ENCODE data around the gene LRRC8A.
"Not testable (repeated sequence)": the region's sequence is repeated elsewhere in the genome, so short reads cannot be mapped to it uniquely, and the experiment has no call there.

The LRRC8A gene

GRCh38 chr9:128845186-128845931, 36.6 kb upstream of the LRRC8A start:
- Histone ChIP-seq H3K9ac (ENCODE audit: low read length in 5 of 5) (peak overlapping the region in 1 of 5 donors; percentile 10), H3K36me3 (ENCODE audit: control insufficient read depth in 5 of 5, insufficient read depth in 5 of 5, low read length in 5 of 5) (peaks cover 0 to 7% (median 0%) of the 10 kb centered on the region in 5 donors), H3K27me3 (ENCODE audit: control insufficient read depth in 5 of 5, insufficient read depth in 4 of 5, low read length in 5 of 5) (no peaks in the 10 kb centered on the region), H3K9me3 (ENCODE audit: control insufficient read depth in 5 of 5, low read length in 5 of 5) (peaks cover 0 to 6% (median 0%) of the 10 kb centered on the region in 5 donors), H3K4me3 (ENCODE audit: low read depth in 1 of 5, low read length in 5 of 5) (no peak overlapping the region), H3K27ac (ENCODE audit: low read depth, low read length) (no peak overlapping the region), H3K4me1 (ENCODE audit: control insufficient read depth in 5 of 5, insufficient read depth in 5 of 5, low read length in 5 of 5) (no peaks in the 10 kb centered on the region)

- Histone ChIP-seq H3K27me3 (ENCODE audit: control insufficient read depth in 5 of 5, insufficient read depth in 4 of 5, low read length in 5 of 5) (no peaks in the 10 kb centered on the region), H3K4me1 (ENCODE audit: control insufficient read depth in 5 of 5, insufficient read depth in 5 of 5, low read length in 5 of 5) (no peaks in the 10 kb centered on the region), H3K36me3 (ENCODE audit: control insufficient read depth in 5 of 5, insufficient read depth in 5 of 5, low read length in 5 of 5) (peaks cover 0 to 7% (median 0%) of the 10 kb centered on the region in 5 donors)
These were observed 35.3 kb upstream of the LRRC8A start for GRCh38 chr9:128846680-128847030.

GRCh38 chr9:128847803-128848202, 34.1 kb upstream of the LRRC8A start:
- H3K27ac ChIP-seq (ENCODE audit: low read depth, low read length): no peak overlapping the region
- H3K9ac ChIP-seq (ENCODE audit: low read length in 5 of 5): no peak overlapping the region
- peaks cover 0 to 3% (median 0%) of the 10 kb centered on the region in 5 donors for H3K4me1 ChIP-seq (ENCODE audit: control insufficient read depth in 5 of 5, insufficient read depth in 5 of 5, low read length in 5 of 5)
- peaks cover 0 to 10% (median 3%) of the 10 kb centered on the region in 5 donors for H3K9me3 ChIP-seq (ENCODE audit: control insufficient read depth in 5 of 5, low read length in 5 of 5)
- no peaks in the 10 kb centered on the region for H3K27me3 ChIP-seq (ENCODE audit: control insufficient read depth in 5 of 5, insufficient read depth in 4 of 5, low read length in 5 of 5)
- H3K4me3 ChIP-seq (ENCODE audit: low read depth in 1 of 5, low read length in 5 of 5): no peak overlapping the region
- H3K36me3 ChIP-seq (ENCODE audit: control insufficient read depth in 5 of 5, insufficient read depth in 5 of 5, low read length in 5 of 5): no peaks in the 10 kb centered on the region

More at GRCh38 chr9:128846680-128847030, 35.3 kb upstream of the LRRC8A start:
- H3K27ac ChIP-seq (ENCODE audit: low read depth, low read length): no peak overlapping the region
- peaks cover 0 to 10% (median 3%) of the 10 kb centered on the region in 5 donors for H3K9me3 ChIP-seq (ENCODE audit: control insufficient read depth in 5 of 5, low read length in 5 of 5)
- H3K9ac ChIP-seq (ENCODE audit: low read length in 5 of 5): no peak overlapping the region
- H3K4me3 ChIP-seq (ENCODE audit: low read depth in 1 of 5, low read length in 5 of 5): no peak overlapping the region

GRCh38 chr9:128851024-128851423, 30.9 kb upstream of the LRRC8A start:
- not testable (repeated sequence) for H3K4me1 ChIP-seq (ENCODE audit: control insufficient read depth in 5 of 5, insufficient read depth in 5 of 5, low read length in 5 of 5); H3K27ac ChIP-seq (ENCODE audit: low read depth, low read length); H3K9me3 ChIP-seq (ENCODE audit: control insufficient read depth in 5 of 5, low read length in 5 of 5)

GRCh38 chr9:128851779-128852600, 29.9 kb upstream of the LRRC8A start:
- H3K9me3 ChIP-seq (ENCODE audit: control insufficient read depth in 5 of 5, low read length in 5 of 5); H3K4me1 ChIP-seq (ENCODE audit: control insufficient read depth in 5 of 5, insufficient read depth in 5 of 5, low read length in 5 of 5); H3K27ac ChIP-seq (ENCODE audit: low read depth, low read length); H3K9ac ChIP-seq (ENCODE audit: low read length in 5 of 5); H3K4me3 ChIP-seq (ENCODE audit: low read depth in 1 of 5, low read length in 5 of 5); H3K36me3 ChIP-seq (ENCODE audit: control insufficient read depth in 5 of 5, insufficient read depth in 5 of 5, low read length in 5 of 5); H3K27me3 ChIP-seq (ENCODE audit: control insufficient read depth in 5 of 5, insufficient read depth in 4 of 5, low read length in 5 of 5): not testable (repeated sequence)

More at GRCh38 chr9:128851024-128851423, 30.9 kb upstream of the LRRC8A start:
- H3K4me3 ChIP-seq (ENCODE audit: low read depth in 1 of 5, low read length in 5 of 5); H3K27me3 ChIP-seq (ENCODE audit: control insufficient read depth in 5 of 5, insufficient read depth in 4 of 5, low read length in 5 of 5); H3K36me3 ChIP-seq (ENCODE audit: control insufficient read depth in 5 of 5, insufficient read depth in 5 of 5, low read length in 5 of 5); H3K9ac ChIP-seq (ENCODE audit: low read length in 5 of 5): not testable (repeated sequence)

- H3K27me3 ChIP-seq (ENCODE audit: control insufficient read depth in 5 of 5, insufficient read depth in 4 of 5, low read length in 5 of 5); H3K36me3 ChIP-seq (ENCODE audit: control insufficient read depth in 5 of 5, insufficient read depth in 5 of 5, low read length in 5 of 5); H3K4me3 ChIP-seq (ENCODE audit: low read depth in 1 of 5, low read length in 5 of 5); H3K27ac ChIP-seq (ENCODE audit: low read depth, low read length); H3K9me3 ChIP-seq (ENCODE audit: control insufficient read depth in 5 of 5, low read length in 5 of 5); H3K9ac ChIP-seq (ENCODE audit: low read length in 5 of 5); H3K4me1 ChIP-seq (ENCODE audit: control insufficient read depth in 5 of 5, insufficient read depth in 5 of 5, low read length in 5 of 5): not testable (repeated sequence)
These were observed 29.3 kb upstream of the LRRC8A start for GRCh38 chr9:128852646-128853045.

- H3K27me3 ChIP-seq (ENCODE audit: control insufficient read depth in 5 of 5, insufficient read depth in 4 of 5, low read length in 5 of 5): not testable (repeated sequence)
These were observed 27.5 kb upstream of the LRRC8A start for GRCh38 chr9:128854454-128854853.

GRCh38 chr9:128858476-128858875, 23.5 kb upstream of the LRRC8A start:
- not testable (repeated sequence) for H3K9me3 ChIP-seq (ENCODE audit: control insufficient read depth in 5 of 5, low read length in 5 of 5); H3K4me3 ChIP-seq (ENCODE audit: low read depth in 1 of 5, low read length in 5 of 5); H3K9ac ChIP-seq (ENCODE audit: low read length in 5 of 5); H3K27me3 ChIP-seq (ENCODE audit: control insufficient read depth in 5 of 5, insufficient read depth in 4 of 5, low read length in 5 of 5); H3K27ac ChIP-seq (ENCODE audit: low read depth, low read length); H3K36me3 ChIP-seq (ENCODE audit: control insufficient read depth in 5 of 5, insufficient read depth in 5 of 5, low read length in 5 of 5)
- H3K4me1 ChIP-seq (ENCODE audit: control insufficient read depth in 5 of 5, insufficient read depth in 5 of 5, low read length in 5 of 5): peaks cover 0 to 11% (median 7%) of the 10 kb centered on the region in 5 donors

More at GRCh38 chr9:128854454-128854853, 27.5 kb upstream of the LRRC8A start:
- not testable (repeated sequence) for H3K36me3 ChIP-seq (ENCODE audit: control insufficient read depth in 5 of 5, insufficient read depth in 5 of 5, low read length in 5 of 5); H3K27ac ChIP-seq (ENCODE audit: low read depth, low read length); H3K4me3 ChIP-seq (ENCODE audit: low read depth in 1 of 5, low read length in 5 of 5); H3K9me3 ChIP-seq (ENCODE audit: control insufficient read depth in 5 of 5, low read length in 5 of 5); H3K9ac ChIP-seq (ENCODE audit: low read length in 5 of 5); H3K4me1 ChIP-seq (ENCODE audit: control insufficient read depth in 5 of 5, insufficient read depth in 5 of 5, low read length in 5 of 5)

- H3K9ac ChIP-seq (ENCODE audit: low read length in 5 of 5): no peak overlapping the region
- H3K27me3 ChIP-seq (ENCODE audit: control insufficient read depth in 5 of 5, insufficient read depth in 4 of 5, low read length in 5 of 5): no peaks in the 10 kb centered on the region
- H3K4me1 ChIP-seq (ENCODE audit: control insufficient read depth in 5 of 5, insufficient read depth in 5 of 5, low read length in 5 of 5): peaks cover 0 to 11% (median 8%) of the 10 kb centered on the region in 5 donors
- no peak overlapping the region for H3K27ac ChIP-seq (ENCODE audit: low read depth, low read length)
- no peak overlapping the region for H3K4me3 ChIP-seq (ENCODE audit: low read depth in 1 of 5, low read length in 5 of 5)
- H3K36me3 ChIP-seq (ENCODE audit: control insufficient read depth in 5 of 5, insufficient read depth in 5 of 5, low read length in 5 of 5): no peaks in the 10 kb centered on the region
- H3K9me3 ChIP-seq (ENCODE audit: control insufficient read depth in 5 of 5, low read length in 5 of 5): no peaks in the 10 kb centered on the region
These were observed 21.0 kb upstream of the LRRC8A start for GRCh38 chr9:128860937-128861336.

- Histone ChIP-seq H3K27ac (ENCODE audit: low read depth, low read length) (no peak overlapping the region), H3K36me3 (ENCODE audit: control insufficient read depth in 5 of 5, insufficient read depth in 5 of 5, low read length in 5 of 5) (no peaks in the 10 kb centered on the region), H3K27me3 (ENCODE audit: control insufficient read depth in 5 of 5, insufficient read depth in 4 of 5, low read length in 5 of 5) (no peaks in the 10 kb centered on the region), H3K9ac (ENCODE audit: low read length in 5 of 5) (no peak overlapping the region), H3K9me3 (ENCODE audit: control insufficient read depth in 5 of 5, low read length in 5 of 5) (no peaks in the 10 kb centered on the region), H3K4me1 (ENCODE audit: control insufficient read depth in 5 of 5, insufficient read depth in 5 of 5, low read length in 5 of 5) (peaks cover 0 to 11% (median 8%) of the 10 kb centered on the region in 5 donors), H3K4me3 (ENCODE audit: low read depth in 1 of 5, low read length in 5 of 5) (no peak overlapping the region)
These were observed 20.4 kb upstream of the LRRC8A start for GRCh38 chr9:128861501-128861900.
